ENCODE data around the gene ASB10.

The ASB10 gene

DNA sequence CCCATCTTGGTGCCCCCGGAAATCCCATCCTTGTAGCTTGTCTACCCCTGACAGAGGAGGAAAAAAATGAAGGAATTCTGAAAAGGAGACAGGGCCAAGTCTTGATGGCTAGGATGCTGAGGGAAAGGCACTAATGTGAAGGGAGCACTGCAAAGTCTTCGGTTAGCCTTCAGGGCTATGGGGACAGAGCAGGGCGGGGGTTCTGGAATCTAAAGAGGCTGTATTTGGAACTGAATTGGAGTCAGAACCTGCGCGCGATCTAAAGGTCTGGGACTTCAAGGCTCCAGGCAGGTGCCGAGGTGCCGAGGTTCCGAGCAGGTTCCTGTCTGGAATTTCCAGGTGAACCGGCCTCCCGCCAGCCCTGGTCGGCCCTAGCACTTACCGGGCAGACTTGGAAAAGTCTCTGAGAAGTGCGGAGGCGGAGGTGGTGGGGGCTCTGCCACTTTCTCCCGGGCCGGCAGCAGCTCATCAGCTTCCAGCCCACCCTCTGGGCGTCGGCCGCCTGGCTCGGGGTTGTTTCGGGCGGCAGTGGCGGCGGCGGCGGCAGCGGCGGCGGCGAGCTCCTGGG lies 20.3 kb downstream of the ASB10 start:
- no peak for DNase-seq

DNA sequence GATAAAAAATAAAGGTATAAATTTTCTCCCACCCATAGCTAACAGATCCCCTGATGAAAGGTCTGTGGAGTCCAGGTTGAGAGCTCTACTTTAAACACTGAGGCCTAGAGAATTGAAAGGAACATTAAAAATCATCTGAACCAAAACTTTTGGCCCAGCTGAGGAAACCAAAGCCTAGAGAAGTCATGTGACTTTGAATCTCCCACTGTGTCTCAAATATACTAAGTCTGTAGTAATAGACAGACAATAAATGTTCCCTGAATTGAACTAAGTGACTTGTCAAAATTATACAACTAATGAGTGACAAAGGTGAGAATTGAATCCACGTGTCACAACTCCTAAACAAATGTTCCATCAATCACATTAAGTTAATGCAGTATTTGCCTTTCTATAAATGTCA lies 25.3 kb downstream of the ASB10 start:
- no peak for DNase-seq

DNA sequence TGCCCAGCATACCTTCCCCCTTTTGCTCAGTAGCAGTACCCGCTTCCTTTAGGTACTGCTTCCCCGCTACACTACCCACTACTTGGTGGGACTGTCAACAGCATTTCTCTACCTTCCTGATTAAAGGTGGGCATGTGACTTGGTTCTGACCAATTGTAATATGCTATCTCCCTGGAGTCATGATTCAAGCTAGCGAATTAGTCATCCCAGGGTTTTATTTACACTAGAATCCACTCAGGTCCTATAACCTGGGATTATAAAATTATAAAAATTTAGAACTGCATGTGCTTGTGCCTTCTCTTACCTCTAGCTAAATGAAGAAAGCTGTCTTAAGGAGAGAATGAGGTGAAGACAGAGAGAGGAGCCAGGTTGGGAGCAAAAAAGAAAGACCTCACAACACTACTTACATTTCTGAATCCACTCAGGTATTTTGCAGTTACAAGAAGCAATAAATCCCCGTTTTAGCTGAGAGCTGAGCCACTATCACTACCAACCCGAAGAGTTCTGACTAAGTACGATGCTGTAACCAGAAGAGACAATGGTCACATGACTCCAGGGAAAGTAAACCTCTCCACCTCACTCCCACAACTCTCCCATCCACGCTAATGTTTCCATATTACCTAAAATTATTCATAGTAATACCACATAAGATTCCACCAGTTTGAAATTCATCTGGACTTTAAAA lies 29.3 kb downstream of the ASB10 start:
- DNase-seq: no peak

DNA sequence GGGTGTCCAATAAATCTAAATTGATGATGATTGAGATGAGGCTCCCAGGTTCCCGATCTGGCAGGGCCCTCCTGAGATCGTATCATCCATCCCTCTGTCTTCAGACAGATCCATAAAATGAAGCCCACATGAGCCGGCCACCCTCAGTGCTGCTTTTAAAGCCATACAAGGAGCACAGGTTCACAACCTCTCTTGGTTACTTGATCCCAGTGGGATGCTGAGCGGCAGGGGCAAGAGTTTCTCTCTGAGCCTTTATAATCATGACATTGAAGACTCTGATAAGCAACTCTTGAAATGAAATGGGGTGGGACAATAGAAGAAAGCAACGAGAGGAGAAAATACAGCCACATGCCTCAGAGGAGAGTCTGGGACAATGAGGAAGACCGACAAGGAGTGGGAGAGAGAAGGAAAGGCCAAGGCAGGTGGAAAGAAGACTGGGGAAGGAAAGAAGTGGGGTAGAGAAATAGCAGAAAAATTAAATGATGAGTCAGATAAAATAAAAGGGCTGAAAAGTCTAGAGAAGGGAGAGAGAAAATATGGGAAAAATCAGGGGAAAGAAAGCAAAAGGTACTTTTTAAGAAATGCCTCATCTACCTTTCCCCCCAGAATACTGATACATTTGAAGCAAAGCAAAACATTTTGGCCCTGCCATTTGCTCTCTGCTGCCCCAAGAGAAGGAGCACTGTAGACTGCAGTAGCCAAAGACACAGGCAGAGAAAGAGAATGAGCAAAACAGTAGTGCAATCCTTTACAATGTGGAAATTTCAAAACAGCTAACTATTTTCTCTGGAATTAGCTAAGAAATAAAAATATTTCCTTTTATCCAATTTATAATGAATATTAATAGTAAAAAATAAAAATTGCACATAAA lies 34.2 kb downstream of the ASB10 start:
- DNase-seq: no peak

DNA sequence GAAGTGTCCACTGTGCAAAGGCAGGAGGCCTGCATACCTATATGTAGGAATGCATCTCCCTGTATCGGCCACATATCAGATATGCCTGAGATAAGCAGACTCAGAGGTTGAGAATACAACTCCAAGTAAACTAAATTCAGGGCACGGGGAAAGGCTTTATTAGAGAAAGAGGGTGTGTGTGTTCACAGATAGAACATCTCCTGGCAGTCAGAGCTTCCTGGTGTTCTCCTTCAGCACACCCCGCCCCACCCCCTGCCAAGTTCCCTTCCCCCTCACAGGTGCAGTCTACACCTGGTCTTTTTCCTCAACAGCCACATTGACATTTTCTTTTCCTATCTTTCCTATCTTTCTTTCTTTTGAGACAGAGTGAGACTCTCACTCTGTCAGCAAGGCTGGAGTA lies 36.7 kb downstream of the ASB10 start:
- DNase-seq: no peak

DNA sequence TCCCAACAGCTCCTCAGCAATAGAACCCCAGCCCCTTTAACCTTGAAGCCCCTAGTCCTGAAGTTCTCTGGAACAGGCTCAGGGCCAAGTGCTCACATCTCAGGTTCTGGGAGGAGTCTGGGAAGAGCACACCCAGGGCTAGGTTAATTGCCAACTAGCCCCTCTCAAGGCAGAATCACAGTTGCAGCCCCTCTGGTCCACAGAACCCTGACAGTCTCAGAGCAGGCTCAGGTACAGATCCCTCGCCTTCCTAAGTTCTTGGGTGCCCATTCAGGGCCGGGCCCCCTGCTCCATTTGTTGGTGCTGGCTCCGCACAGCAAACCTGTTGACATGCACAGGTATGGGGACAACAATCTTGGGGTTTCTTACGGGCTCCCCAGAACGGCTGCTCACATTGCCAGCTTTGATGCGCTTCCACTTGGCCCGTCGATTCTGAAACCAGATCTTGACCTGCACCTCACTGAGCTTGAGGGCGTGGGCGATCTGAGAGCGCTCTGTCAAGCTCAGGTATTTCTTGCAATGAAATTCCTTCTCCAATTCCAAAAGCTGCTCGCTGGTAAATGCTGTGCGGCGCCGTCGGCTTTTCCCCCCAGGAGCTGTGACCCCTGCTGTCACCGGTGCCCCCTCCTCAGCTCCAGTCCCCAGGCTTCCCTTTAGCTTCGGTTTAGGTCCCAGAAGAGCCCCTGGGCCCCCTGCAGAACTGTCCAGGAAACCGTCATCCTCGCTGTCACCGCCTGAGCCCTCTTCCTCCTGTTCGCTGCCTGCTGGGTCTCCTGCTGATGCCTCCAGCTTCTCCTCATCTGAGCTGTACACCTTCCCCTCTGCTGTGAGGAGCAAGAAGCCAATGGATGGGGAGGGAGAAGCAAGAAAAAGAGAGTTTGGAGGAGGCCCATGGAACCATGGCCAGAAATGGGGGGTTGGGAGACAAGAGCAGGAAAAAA lies 38.5 kb downstream of the ASB10 start:
- DNase-seq: no peak

DNA sequence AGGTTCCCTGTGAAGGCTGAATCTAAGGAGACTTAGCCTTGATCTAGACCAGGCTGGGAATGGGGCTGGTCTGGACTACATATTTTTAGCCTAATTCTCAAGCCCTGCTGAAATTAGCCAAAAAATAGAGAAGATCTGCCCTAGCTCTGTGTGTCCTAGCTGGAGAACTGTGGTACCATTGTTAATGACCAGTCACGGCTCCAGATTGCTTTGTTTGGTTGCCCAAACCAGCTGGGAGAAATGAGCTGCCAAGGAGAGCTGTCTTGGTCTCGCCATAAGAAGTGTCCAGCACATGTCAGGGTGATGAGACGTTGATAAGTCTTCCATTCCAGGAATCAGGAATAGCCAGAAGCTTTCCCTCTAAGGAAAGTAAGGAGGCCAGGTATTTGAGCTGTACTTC lies 40.3 kb downstream of the ASB10 start:
- DNase-seq: no peak

DNA sequence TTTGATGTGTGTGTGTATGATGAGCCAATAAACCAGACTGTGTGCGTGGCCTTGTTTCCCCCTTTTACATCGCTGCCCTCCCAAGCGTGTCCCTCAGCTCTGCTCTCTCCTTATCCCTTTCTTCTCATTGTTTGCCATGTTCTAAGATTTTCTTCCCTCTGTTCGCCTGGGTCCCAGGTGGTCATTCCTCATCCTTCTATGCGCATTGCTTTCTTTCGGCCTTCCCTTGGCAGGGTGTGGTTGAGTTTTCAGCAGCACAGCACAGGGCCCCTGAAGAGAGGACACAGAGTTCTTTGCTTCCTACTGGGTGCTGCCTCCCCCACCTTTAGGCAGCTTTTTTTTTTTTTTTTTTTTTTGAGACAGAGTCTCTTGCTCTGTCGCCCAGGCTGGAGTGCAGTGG lies 42.7 kb downstream of the ASB10 start:
- no peak for DNase-seq

DNA sequence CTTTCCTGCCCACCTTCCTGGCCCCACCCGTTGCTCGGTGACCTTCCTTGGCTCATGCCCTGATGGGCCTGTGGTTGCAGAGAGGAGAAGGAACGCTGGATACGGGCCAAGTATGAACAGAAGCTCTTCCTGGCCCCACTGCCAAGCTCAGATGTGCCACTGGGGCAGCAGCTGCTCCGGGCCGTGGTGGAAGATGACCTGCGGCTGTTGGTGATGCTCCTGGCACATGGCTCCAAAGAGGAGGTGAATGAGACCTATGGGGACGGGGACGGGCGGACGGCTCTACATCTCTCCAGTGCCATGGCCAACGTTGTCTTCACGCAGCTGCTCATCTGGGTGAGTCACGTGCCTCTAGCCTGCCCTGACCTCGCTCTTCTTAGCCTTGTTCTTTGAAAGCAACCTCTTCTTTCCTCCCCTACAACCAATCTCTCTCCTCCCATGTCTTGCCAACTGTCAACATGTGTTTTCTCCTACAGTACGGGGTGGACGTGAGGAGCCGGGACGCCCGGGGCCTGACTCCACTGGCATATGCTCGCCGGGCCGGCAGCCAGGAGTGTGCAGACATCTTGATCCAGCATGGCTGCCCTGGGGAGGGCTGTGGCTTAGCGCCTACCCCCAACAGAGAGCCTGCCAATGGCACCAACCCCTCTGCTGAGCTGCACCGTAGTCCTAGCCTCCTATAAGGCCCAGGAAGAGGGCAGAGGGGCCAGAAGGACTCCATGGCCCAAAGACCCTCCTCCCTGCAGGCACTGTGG lies 43.6 kb downstream of the ASB10 start:
- no peak for DNase-seq

DNA sequence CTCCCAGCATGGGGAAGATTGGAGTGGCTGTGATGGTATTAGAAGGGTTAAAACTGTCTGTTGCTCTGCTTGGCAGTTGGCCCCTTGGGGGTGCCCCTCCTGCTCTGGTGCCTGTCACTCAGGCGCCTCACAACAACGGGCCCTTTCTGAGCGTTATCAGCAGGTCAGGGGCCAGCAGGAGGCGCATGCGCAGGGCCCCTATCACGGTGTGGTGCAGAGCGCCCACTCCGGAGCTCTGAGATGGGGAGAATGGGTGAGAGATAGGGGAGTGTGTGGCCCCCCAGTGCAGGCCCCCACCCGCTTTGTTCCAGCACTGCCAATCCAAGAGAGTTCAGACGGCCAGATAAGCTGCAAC lies 44.4 kb downstream of the ASB10 start:
- no peak for DNase-seq

DNA sequence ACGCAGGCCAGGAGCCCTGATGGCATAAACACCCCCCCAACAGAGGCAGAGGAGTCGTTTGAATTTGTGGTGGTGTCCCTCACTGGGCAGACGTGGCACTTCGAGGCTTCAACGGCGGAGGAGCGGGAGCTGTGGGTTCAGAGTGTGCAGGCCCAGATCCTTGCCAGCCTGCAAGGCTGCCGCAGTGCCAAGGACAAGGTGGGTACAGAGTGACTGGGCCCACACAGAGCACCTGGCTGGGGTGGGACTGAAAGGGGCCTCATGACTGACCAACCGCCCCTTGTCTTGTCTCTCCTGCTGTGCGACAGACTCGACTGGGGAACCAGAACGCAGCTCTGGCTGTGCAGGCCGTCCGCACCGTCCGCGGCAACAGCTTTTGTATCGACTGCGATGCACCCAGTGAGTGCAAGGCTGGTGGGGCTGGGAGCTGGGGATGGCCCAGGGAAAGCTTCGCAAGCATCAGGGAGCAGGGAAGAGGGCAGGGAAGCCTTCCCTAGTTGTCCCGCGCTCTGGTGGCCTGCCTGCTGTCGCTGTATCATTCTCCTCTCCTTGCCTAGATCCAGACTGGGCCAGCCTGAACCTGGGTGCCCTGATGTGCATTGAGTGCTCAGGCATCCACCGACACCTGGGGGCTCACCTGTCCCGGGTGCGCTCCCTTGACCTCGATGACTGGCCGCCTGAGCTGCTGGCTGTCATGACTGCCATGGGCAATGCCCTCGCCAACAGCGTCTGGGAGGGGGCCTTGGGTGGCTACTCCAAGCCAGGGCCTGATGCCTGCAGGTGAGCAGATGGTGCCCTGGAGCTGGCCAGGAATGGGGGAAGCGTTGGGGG lies 45.0 kb downstream of the ASB10 start:
- DNase-seq: no peak

DNA sequence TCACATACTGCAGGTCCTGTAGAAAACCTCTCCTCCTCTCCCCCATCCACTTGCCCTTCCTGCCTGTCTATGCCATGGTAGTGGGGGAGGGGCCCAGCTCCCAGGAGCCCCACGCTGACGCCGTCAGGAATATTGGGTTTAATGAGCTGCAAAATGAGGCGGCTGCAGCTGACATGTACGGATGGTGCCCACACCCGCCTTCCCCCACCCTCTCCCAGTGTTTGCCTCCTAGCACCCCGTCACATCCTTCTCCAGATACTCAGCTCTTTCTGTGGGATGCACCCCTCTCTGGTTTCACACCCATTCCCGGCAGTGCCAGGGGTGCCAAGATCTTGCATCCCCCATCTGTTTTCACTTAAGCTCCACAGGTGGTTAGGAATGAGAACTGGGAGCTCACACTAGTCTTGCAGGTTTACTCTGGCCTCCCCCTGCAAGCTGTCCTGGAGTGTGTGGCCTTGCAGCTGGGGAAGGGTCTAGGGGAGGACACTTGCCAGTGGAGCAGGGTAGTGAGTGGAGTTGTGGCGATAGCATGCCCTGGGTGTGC lies 45.7 kb downstream of the ASB10 start:
- no peak for DNase-seq

DNA sequence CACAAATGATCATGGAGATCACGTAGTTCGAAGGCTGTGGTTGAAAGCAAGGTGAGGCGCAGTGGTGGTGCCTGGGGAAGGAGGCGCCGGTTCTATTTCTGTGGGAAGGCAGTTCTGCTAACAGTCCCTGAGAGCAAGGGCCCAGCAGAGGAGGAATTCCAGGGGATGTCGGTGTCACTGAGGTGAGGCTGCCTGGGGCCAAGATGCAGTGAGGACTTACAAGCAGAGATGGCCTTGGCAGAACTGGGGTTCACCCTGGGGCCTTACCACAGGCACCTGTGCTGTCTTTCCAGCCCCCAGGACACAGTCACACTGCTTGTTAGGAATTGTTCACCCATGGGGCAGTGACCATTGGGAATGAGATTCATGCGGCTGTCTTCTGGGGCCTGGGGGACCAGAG lies 46.2 kb downstream of the ASB10 start:
- DNase-seq: no peak

DNA sequence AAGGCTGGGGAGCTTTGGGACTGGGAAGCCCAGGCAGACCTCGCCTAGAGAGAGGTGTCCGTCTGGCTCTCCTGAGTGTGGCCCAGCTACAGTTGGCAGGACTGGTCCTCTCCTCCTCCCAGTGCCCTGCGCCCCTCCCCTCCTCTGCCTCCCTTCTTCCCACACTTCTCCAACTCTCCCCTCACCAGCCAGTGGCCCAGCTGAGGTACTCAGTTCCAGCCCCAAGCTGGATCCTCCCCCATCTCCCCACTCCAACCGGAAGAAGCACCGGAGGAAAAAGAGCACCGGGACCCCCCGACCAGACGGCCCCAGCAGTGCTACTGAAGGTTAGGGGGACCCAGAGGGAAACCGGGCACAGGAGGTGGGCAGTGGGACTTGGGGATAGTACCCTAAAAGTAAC lies 47.3 kb downstream of the ASB10 start:
- DNase-seq: no peak

DNA sequence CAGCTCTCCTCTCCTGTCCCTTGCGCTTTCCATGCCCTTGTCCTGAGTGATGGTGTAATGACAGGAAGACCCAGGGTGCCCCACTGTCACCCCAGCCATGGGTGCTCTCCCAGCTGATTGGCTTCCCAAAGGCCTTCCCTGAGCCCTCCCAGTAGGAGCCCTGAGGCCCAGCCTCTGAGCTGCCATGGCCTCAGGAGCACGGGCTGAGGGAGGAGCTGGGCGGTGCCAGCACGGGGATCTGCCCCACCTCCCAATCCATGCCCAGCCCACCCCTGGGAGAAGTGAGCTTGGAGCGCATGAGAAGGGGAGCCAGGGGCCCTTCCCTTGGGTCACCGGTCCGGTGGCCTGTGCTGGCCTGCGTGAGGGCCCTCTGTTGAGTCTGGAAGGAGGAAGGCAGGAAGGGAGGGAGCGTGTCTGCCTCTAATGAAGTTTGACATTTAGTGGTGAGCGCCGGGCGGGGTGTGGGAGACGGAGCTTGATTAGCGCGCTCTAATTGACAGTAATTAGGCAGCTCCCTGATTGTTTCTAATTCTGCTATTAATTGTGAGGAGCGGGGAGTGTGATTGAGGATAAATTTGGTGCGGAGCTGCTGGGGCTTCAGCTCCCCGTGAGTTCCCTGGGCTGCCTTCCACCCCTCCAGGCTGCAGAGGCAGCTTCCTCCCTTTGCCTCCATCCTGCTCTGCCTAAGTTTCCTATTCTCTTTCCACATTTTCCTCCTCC lies 47.8 kb downstream of the ASB10 start:
- DNase-seq: no peak

DNA sequence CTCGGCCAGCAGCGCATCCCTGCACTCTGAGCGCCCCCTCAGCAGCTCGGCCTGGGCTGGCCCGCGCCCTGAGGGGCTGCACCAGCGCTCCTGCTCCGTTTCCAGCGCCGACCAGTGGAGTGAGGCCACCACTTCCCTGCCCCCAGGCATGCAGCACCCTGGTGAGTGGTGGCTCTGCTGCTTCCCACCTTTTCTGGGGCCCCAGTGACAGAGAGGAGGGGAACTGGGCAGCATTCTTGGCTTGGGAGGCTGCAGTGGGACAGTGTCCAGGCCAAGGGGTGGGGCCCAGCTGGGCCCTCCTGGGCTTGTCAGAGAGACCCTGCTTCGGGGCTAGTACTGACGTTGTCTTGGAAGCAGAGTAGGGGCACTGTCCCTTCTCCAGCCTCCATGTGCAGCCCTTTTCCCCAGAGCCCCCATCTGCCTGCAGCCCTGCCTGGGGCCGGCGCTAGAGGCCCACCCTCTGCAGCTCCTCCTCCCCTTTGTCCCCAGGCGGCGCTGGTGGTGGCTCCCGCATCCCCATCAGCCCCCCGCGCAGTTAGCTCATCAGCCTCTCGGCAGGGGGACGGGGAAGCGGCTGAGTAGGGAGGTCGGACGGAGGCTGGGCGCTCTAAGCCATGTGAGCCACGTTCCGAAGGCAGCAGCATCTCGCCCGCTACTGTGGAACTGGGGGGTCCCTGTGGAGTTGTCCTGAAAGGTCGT lies 48.7 kb downstream of the ASB10 start:
- DNase-seq: no peak

DNA sequence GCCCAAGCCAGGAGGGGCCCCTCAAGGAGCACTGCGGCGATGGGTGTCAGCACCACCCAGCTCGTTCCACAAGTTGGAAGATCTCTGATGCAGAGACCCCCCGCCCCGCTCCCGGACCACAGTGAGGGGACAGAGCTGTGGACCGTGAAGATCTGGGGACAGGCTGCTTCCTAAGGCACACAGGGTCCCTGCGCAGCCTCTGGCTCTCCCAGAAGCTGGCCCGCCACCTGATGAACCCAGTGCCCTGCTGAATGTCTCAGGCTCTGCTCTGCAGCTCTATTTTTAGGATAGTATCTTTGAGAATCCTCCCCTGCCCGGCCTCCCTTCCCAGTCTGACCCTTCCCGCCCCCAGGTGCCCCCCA lies 49.3 kb downstream of the ASB10 start:
- DNase-seq: no peak

DNA sequence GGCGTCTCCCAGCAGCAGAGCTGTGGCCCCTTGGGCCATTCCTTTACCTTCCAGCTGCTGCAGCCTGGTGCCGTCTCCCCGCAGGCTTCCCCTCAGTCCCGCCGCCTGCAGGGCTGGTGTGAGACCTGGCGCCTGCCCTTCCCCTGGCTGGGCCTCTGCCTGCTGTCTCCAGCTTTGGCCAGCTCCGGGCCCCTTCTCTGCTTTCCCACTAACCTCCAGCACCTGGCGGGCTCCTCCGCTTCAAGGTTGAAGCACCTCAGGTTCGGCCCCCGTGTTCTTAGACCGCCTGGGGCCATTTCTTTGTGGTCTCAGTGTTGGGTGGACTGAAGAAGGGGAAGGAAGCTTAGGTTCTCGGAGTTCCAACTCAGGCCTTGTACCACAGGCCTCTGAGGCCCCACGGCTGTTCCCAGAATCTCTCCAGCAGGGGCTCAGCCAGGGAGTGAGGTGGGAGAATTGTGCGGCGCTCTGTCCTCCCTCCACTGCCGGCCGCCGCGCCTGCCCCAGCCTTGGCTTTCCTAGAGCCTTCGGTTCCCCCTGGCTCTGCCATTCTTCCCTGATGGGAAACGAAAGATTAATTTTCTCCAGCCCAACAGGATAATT lies 49.9 kb downstream of the ASB10 start:
- DNase-seq: no peak

Data from NCI-H1092 (cell line).